GM20000 (cell line): ENCODE results near the gene ITIH5.

ENCODE experiments used
- DNase-seq: peaks from one replicate; pipeline ENCODE4 v3.0.0; 2012; ENCODE audit warnings: low spot score
- CTCF ChIP-seq: IDR thresholded peaks from 2 replicates; pipeline ENCODE4 v1.5.1; 2012; ENCODE audit warnings: mild to moderate bottlenecking, control low read depth; ENCODE audit errors: extremely low read depth, missing control alignments

The ITIH5 gene

GRCh38 chr10:7558036-7558435, 108.7 kb downstream of the ITIH5 start:
- TF ChIP-seq CTCF = no peak
- DNase-seq = no peak

GRCh38 chr10:7553531-7553930, 113.2 kb downstream of the ITIH5 start:
- no peak for DNase-seq
- TF ChIP-seq CTCF = no peak

GRCh38 chr10:7551950-7552716, 114.6 kb downstream of the ITIH5 start:
- no peak for DNase-seq

GRCh38 chr10:7551289-7551688, 115.5 kb downstream of the ITIH5 start:
- TF ChIP-seq CTCF = no peak
- DNase-seq = no peak

More at GRCh38 chr10:7551950-7552716, 114.6 kb downstream of the ITIH5 start:
- TF ChIP-seq CTCF = no peak

- TF ChIP-seq CTCF = no peak
- DNase-seq = no peak
Measured at GRCh38 chr10:7550013-7550412, 116.8 kb downstream of the ITIH5 start.

- no peak for DNase-seq
Measured at GRCh38 chr10:7547829-7548228, 118.9 kb downstream of the ITIH5 start.

More at GRCh38 chr10:7547829-7548228, 118.9 kb downstream of the ITIH5 start:
- TF ChIP-seq CTCF = no peak
